Astrocyte of the cerebellum (primary cell): ENCODE measurements around the gene C2CD4B.

Experiments
- DNase-seq: peaks from one replicate; pipeline ENCODE4 v3.0.0-alpha.2; 2011; ENCODE audit warnings: low read depth
- H3K4me3 ChIP-seq: 2 replicates; pipeline ENCODE4 v1.5.1; 2011; ENCODE audit warnings: mild to moderate bottlenecking, low read depth, low read length, moderate library complexity
- CTCF ChIP-seq: IDR thresholded peaks from 2 replicates; pipeline ENCODE4 v1.5.1; 2012; ENCODE audit warnings: low read length, low read depth, moderate library complexity, mild to moderate bottlenecking; ENCODE audit errors: missing control alignments
- in situ Hi-C: cut with HindIII; loops from 2 replicates; pipeline ENCODE4 v1.10.0; 2017; ENCODE audit warnings: low sequenced_read_pairs

Gene C2CD4B

GRCh38 chr15:62118520-62119226 is 46.4 kb downstream of the C2CD4B start:
- TF ChIP-seq CTCF = no peak
- in situ Hi-C loops = no loop called here
- H3K4me3 ChIP-seq = no peak overlapping the region
- no peak for DNase-seq

- no peak for DNase-seq
- no peak for TF ChIP-seq CTCF
- H3K4me3 ChIP-seq = no peak overlapping the region
- in situ Hi-C loops = no loop called here
Observed at GRCh38 chr15:62115847-62116246, 49.2 kb downstream of the C2CD4B start.
